Measurements from ENCODE around the gene CYP11A1.

CYP11A1 gene

DNA sequence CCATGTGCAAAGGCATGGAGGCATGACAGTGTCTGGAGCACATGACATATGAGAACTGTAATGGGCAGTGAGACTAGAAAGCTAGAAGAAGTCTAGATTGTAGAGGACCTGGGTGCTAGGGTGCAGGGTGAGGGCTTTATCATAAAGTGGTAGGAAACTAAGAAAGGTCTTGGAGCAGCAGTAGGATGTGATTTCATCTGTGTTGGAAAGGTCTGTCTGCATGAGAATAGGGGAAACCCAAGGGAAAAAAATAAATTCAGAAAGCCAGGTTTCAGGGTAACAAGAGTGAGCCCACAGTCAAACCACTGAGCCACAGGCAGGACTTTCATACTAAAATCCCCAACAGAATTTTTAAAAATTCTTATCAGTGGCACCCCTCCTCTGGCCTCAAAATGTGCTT lies 76.8 kb downstream of the CYP11A1 start:
- H3K4me3 ChIP-seq (ENCODE audit: low read length), result no peak overlapping the region
- TF ChIP-seq, protein P1, sequence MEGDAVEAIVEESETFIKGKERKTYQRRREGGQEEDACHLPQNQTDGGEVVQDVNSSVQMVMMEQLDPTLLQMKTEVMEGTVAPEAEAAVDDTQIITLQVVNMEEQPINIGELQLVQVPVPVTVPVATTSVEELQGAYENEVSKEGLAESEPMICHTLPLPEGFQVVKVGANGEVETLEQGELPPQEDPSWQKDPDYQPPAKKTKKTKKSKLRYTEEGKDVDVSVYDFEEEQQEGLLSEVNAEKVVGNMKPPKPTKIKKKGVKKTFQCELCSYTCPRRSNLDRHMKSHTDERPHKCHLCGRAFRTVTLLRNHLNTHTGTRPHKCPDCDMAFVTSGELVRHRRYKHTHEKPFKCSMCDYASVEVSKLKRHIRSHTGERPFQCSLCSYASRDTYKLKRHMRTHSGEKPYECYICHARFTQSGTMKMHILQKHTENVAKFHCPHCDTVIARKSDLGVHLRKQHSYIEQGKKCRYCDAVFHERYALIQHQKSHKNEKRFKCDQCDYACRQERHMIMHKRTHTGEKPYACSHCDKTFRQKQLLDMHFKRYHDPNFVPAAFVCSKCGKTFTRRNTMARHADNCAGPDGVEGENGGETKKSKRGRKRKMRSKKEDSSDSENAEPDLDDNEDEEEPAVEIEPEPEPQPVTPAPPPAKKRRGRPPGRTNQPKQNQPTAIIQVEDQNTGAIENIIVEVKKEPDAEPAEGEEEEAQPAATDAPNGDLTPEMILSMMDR (conservative IDR thresholded peaks at IDR 0.05; ENCODE audit: low read depth, low read length), result no peak
- DNase-seq (ENCODE audit: low read depth), result no peak

DNA sequence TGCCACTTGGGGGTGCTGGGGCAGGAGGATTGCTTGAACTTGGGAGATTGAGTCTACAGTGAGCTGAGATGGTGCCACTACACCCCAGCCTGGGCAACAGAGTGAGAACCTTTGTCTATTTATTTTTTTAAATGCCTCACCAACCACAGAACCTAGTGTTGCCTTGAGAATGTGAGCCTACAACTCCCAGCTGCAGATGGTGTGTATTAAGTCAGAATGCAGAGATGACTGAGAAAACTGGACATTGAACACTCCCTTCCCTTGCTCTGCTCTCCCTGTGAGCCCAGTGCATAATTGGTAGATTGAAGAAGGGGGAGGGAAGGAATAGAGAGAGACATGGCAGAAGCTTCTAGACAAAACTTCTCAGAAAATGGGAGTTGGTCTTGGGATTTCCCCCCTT lies 77.8 kb downstream of the CYP11A1 start:
- no peak for DNase-seq (ENCODE audit: low read depth)
- H3K4me3 ChIP-seq (ENCODE audit: low read length), result no peak overlapping the region
- TF ChIP-seq, protein P1 (conservative IDR thresholded peaks at IDR 0.05; ENCODE audit: low read depth, low read length), result no peak
